Hematopoietic multipotent progenitor cell treated with erythropoietin and hydrocortisone succinate and interleukin-3 and kit ligand, for 17 days (in vitro differentiated cells): Measurements from ENCODE around the gene RAB15.

Experiments
- DNase-seq: peaks from one replicate; pipeline ENCODE4 v3.0.0-alpha.2; 2015; ENCODE audit warnings: low spot score

Gene RAB15

DNA sequence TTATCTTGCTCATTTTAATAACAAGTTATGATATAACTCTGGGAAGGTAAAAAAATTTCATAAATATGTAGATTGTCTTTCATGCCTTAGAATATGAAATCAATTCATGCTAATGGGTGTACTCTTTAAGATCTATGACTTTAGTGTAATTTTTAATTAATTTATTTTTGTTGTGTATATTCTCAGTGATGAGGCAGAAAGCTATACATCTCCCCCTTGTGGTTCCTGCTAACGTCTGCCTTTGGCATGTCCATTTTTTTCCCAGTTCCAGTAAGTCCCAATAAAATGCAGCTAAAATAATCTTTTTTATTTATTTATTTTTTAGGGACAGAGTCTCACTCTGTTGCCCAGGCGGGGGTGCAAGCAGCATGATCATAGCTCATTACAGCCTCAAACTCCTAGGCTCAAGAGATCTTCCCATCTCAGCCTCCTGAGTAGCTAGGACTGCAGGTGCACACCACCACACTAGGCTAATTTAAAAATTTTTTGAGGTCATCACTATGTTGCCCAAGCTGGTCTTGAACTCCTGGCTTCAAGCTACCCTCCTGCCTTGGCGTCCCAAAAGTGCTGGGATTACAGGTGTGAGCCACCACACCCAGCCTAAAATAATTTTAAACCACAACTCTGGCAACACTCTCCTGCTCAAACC, 61.2 kb downstream of the RAB15 start:
- no peak for DNase-seq

DNA sequence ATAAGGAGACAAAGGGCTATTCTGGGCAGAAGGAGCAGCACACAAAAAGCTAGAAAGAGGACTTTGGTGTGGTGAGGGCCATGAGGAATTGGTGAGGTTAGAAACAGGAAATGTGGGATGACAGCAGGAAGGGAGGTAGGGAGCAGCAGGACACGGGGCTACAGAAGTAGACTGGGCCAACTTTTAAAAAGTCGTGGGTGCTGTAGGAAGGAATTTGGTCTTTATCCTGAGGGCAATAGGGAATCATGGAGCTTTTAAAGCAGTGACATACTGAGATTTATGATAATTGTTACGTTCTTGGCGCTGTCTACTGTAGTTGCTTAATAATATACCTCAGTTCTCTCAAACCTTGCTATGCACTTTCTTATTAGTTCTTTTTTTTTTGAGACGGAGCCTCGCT, 66.1 kb downstream of the RAB15 start:
- DNase-seq = no peak

DNA sequence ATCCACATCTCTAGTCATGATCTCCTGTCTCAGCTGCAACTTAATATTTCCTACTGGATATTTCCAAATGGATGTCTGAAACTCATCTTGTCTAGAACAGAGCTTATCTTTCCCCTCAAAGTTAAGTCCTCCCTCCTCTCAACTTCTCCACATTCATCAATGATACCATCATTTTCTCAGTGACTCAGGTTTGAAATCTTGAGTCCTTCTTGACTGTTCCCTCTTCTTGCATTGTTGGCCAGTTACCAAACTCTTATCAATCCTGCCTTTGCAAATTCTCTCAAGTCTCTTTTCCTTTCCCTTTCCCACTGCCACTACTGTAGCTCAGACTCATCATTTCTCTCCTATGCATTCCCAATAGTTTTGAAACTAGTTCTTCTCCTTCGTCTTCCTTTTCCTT, 72.2 kb downstream of the RAB15 start:
- no peak for DNase-seq
